HepG2 (cell line): ENCODE measurements around the gene NFKBIL1.

ENCODE experiments used
- AHR ChIP-seq: IDR thresholded peaks from 2 replicates; pipeline ENCODE4 v1.6.1; 2018; ENCODE audit warnings: missing genetic modification reagents, missing compliant biosample characterization
- ETV6 ChIP-seq: sonication (generic); formaldehyde crosslinking; conservative IDR thresholded peaks from 2 replicates; pipeline ENCODE4 v1.4.0; 2020; ENCODE audit warnings: missing genetic modification reagents
- HNRNPL ChIP-seq: fragments of 200-400 bp; formaldehyde crosslinking; IDR thresholded peaks from 2 replicates; pipeline ENCODE4 v1.6.1; 2017; ENCODE audit warnings: mild to moderate bottlenecking, low read depth, low read length
- ZBTB21 ChIP-seq: sonication (generic); formaldehyde crosslinking; IDR thresholded peaks from 2 replicates; pipeline ENCODE4 v1.4.0; 2020; ENCODE audit warnings: missing genetic modification reagents
- ZNF124 ChIP-seq: sonication (generic); formaldehyde crosslinking; IDR thresholded peaks from 2 replicates; pipeline ENCODE4 v1.4.0; 2020; ENCODE audit warnings: missing genetic modification reagents
- TF ChIP-seq, protein P1 (sequence below): sonication (generic); formaldehyde crosslinking; IDR thresholded peaks from 2 replicates; pipeline ENCODE4 v1.5.0; 2020; ENCODE audit warnings: mild to moderate bottlenecking, missing genetic modification reagents, moderate library complexity

DNA sequence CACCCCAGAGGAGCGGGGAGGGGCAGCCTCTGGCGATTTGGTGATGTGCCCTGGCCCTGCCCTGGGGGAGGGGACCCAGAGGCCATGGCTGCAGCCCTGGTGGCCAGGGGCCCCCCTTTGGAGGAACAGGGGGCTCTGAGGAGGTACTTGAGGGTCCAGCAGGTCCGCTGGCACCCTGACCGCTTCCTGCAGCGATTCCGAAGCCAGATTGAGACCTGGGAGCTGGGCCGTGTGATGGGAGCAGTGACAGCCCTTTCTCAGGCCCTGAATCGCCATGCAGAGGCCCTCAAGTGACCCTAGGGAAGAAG, 10.9 kb downstream of the NFKBIL1 start:
- TF ChIP-seq HNRNPL: no peak
- TF ChIP-seq ETV6 (CRISPR knock-in tag): no peak
- no peak for TF ChIP-seq ZNF124
- no peak for TF ChIP-seq AHR (CRISPR knock-in tag)
- TF ChIP-seq, protein P1, sequence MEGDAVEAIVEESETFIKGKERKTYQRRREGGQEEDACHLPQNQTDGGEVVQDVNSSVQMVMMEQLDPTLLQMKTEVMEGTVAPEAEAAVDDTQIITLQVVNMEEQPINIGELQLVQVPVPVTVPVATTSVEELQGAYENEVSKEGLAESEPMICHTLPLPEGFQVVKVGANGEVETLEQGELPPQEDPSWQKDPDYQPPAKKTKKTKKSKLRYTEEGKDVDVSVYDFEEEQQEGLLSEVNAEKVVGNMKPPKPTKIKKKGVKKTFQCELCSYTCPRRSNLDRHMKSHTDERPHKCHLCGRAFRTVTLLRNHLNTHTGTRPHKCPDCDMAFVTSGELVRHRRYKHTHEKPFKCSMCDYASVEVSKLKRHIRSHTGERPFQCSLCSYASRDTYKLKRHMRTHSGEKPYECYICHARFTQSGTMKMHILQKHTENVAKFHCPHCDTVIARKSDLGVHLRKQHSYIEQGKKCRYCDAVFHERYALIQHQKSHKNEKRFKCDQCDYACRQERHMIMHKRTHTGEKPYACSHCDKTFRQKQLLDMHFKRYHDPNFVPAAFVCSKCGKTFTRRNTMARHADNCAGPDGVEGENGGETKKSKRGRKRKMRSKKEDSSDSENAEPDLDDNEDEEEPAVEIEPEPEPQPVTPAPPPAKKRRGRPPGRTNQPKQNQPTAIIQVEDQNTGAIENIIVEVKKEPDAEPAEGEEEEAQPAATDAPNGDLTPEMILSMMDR (CRISPR knock-in tag): no peak
- TF ChIP-seq ZBTB21 (CRISPR knock-in tag): no peak
